Lower lobe of right lung (tissue), 2 donors: Measurements from ENCODE around the gene HERPUD2. TPM values are rescaled to one million over a fixed set of nuclear protein-coding genes. Genes with fewer than 3 reads are reported as not detected.

Source experiments
- ATAC-seq, 2 donors: fragments of 200-7000 bp; cut with Tn5 transposase; one replicate each; pipeline ENCODE4 v1.9.1; 2020 to 2022; ENCODE audit warnings: mild to moderate bottlenecking in 2 of 2, moderate library complexity in 2 of 2
- DNase-seq: peaks from one replicate; pipeline ENCODE4 v3.0.0-alpha.2; 2020
- H3K27ac ChIP-seq: fragments of 200-600 bp; one replicate; pipeline ENCODE4 v1.8.0; 2022
- H3K27me3 ChIP-seq: fragments of 200-600 bp; one replicate; pipeline ENCODE4 v1.8.0; 2022; ENCODE audit warnings: low read depth
- H3K36me3 ChIP-seq: fragments of 200-600 bp; one replicate; pipeline ENCODE4 v1.8.0; 2022; ENCODE audit warnings: mild to moderate bottlenecking
- H3K4me1 ChIP-seq: fragments of 200-600 bp; one replicate; pipeline ENCODE4 v1.8.0; 2022
- H3K4me3 ChIP-seq: fragments of 200-600 bp; one replicate; pipeline ENCODE4 v1.8.0; 2022; ENCODE audit warnings: mild to moderate bottlenecking
- H3K9me3 ChIP-seq: fragments of 200-600 bp; one replicate; pipeline ENCODE4 v1.8.0; 2022
- CTCF ChIP-seq: fragments of 200-600 bp; IDR thresholded peaks from one replicate; pipeline ENCODE4 v1.8.0; 2022; ENCODE audit warnings: antibody characterized with exemption, mild to moderate bottlenecking
- intact Hi-C: fragments of 100-400 bp; cut with DNase I; formaldehyde crosslinking; loops from one replicate; pipeline ENCODE4 v1.11.0; 2022
- total RNA-seq: library from RNA; stranded (reverse); fragmentation: NEBNext Ultra II Directional; extraction: Animal tissue kit (Norgen Biotek cat#: 25700); gene quantifications from one replicate; pipeline ENCODE4 v1.2.1, GENCODE V29; 2021
- donor health status: DM: no; HTN: yes; CAD: no; lungs with severe emphysema.

The HERPUD2 gene
- total RNA-seq, 1 donor from 2014 or later: 40.0 TPM

GRCh38 chr7:35731349-35731748 is 36.4 kb upstream of the HERPUD2 start:
- no peak overlapping the region for H3K4me3 ChIP-seq
- intact Hi-C loops: no loop called here
- H3K9me3 ChIP-seq: no peaks in the 10 kb centered on the region
- H3K27me3 ChIP-seq: no peaks in the 10 kb centered on the region
- DNase-seq: no peak
- no peak overlapping the region for H3K27ac ChIP-seq
- no peak for TF ChIP-seq CTCF
- no peaks in the 10 kb centered on the region for H3K36me3 ChIP-seq
- peaks cover 8% of the 10 kb centered on the region for H3K4me1 ChIP-seq
- no peak for ATAC-seq

- intact Hi-C loops: no loop called here
- no peaks in the 10 kb centered on the region for H3K9me3 ChIP-seq
- peak; percentile 56 for ATAC-seq
Observed at GRCh38 chr7:35729061-35729783, 34.3 kb upstream of the HERPUD2 start.

GRCh38 chr7:35728412-35729060 is 33.6 kb upstream of the HERPUD2 start:
- H3K27me3 ChIP-seq: no peaks in the 10 kb centered on the region
- H3K4me3 ChIP-seq: no peak overlapping the region
- DNase-seq: no peak
- ATAC-seq: no peak
- no peak for TF ChIP-seq CTCF
- H3K27ac ChIP-seq: no peak overlapping the region
- intact Hi-C loops: no loop called here
- H3K36me3 ChIP-seq: no peaks in the 10 kb centered on the region
- no peaks in the 10 kb centered on the region for H3K9me3 ChIP-seq
- H3K4me1 ChIP-seq: peaks cover 8% of the 10 kb centered on the region

More at GRCh38 chr7:35729061-35729783, 34.3 kb upstream of the HERPUD2 start:
- Histone ChIP-seq H3K4me1 (peaks cover 8% of the 10 kb centered on the region), H3K27me3 (no peaks in the 10 kb centered on the region), H3K4me3 (no peak overlapping the region), H3K36me3 (no peaks in the 10 kb centered on the region), H3K27ac (no peak overlapping the region)
- DNase-seq: no peak
- no peak for TF ChIP-seq CTCF

- no peaks in the 10 kb centered on the region for H3K27me3 ChIP-seq
- H3K4me3 ChIP-seq: no peak overlapping the region
- H3K27ac ChIP-seq: no peak overlapping the region
- DNase-seq (no peak), ATAC-seq (no peak)
- no peak for TF ChIP-seq CTCF
- intact Hi-C loops: no loop called here
- no peaks in the 10 kb centered on the region for H3K36me3 ChIP-seq
- peaks cover 8% of the 10 kb centered on the region for H3K4me1 ChIP-seq
- no peaks in the 10 kb centered on the region for H3K9me3 ChIP-seq
Observed at GRCh38 chr7:35727571-35727970, 32.6 kb upstream of the HERPUD2 start.

- Histone ChIP-seq H3K9me3 (no peaks in the 10 kb centered on the region), H3K27ac (no peak overlapping the region), H3K27me3 (no peaks in the 10 kb centered on the region), H3K4me1 (peaks cover 8% of the 10 kb centered on the region), H3K36me3 (no peaks in the 10 kb centered on the region), H3K4me3 (no peak overlapping the region)
- ATAC-seq (no peak), DNase-seq (no peak)
- no peak for TF ChIP-seq CTCF
- intact Hi-C loops: no loop called here
Observed at GRCh38 chr7:35726654-35727053, 31.7 kb upstream of the HERPUD2 start.
